Loucy (cell line): ENCODE data around the gene KCNK3.

Experiments
- H2AFZ ChIP-seq: fragments of 200-600 bp; sonication (generic); 2 replicates; pipeline ENCODE4 v1.6.0; 2016; ENCODE audit warnings: antibody characterized with exemption, mild to moderate bottlenecking, low read length, moderate library complexity
- H3F3A ChIP-seq: fragments of 200-600 bp; 2 replicates; pipeline ENCODE4 v1.6.0; 2016; ENCODE audit warnings: antibody characterized with exemption, low read depth, mild to moderate bottlenecking
- H3K27me3 ChIP-seq: fragments of 200-600 bp; sonication (generic); 2 replicates; pipeline ENCODE4 v1.6.1; 2014; ENCODE audit warnings: low read length, mild to moderate bottlenecking; ENCODE audit not compliant: insufficient read depth, poor library complexity, severe bottlenecking
- H3K36me3 ChIP-seq: fragments of 200-600 bp; sonication (generic); 2 replicates; pipeline ENCODE4 v1.6.1; 2016; ENCODE audit warnings: low read length; ENCODE audit not compliant: insufficient read depth
- H3K4me1 ChIP-seq: fragments of 200-600 bp; sonication (generic); 2 replicates; pipeline ENCODE4 v1.5.1; 2014; ENCODE audit warnings: low read length, mild to moderate bottlenecking; ENCODE audit not compliant: insufficient read depth, poor library complexity, severe bottlenecking
- H3K4me2 ChIP-seq: fragments of 200-600 bp; sonication (generic); 2 replicates; pipeline ENCODE4 v1.6.0; 2014; ENCODE audit warnings: antibody characterized with exemption, low read length, low read depth, mild to moderate bottlenecking; ENCODE audit not compliant: poor library complexity, severe bottlenecking
- H3K4me3 ChIP-seq: fragments of 200-600 bp; sonication (generic); 2 replicates; pipeline ENCODE4 v1.5.1; 2014; ENCODE audit warnings: low read length, mild to moderate bottlenecking, mixed read lengths; ENCODE audit not compliant: poor library complexity, severe bottlenecking
- H3K79me2 ChIP-seq: fragments of 200-600 bp; sonication (generic); 2 replicates; pipeline ENCODE4 v1.6.1; 2014; ENCODE audit warnings: low read length; ENCODE audit not compliant: insufficient read depth
- H3K9ac ChIP-seq: fragments of 200-600 bp; sonication (generic); 2 replicates; pipeline ENCODE4 v1.6.0; 2014; ENCODE audit warnings: mild to moderate bottlenecking, low read depth, low read length, moderate library complexity; ENCODE audit not compliant: poor library complexity, severe bottlenecking
- H3K9me2 ChIP-seq: fragments of 200-600 bp; sonication (generic); replicated peaks from 2 replicates; pipeline ENCODE4 v1.6.1; 2016; ENCODE audit warnings: low read depth, low read length, mixed read lengths
- H3K9me3 ChIP-seq: fragments of 200-600 bp; sonication (generic); 2 replicates; pipeline ENCODE4 v1.6.1; 2014; ENCODE audit warnings: mild to moderate bottlenecking, antibody characterized with exemption, low read length, low read depth; ENCODE audit not compliant: insufficient read depth
- H4K20me1 ChIP-seq: fragments of 200-600 bp; sonication (generic); 2 replicates; pipeline ENCODE4 v1.6.0; 2014; ENCODE audit warnings: antibody characterized with exemption, low read length, mild to moderate bottlenecking; ENCODE audit not compliant: insufficient read depth, poor library complexity, severe bottlenecking
- EZH2phosphoT487 ChIP-seq: fragments of 200-600 bp; IDR thresholded peaks from 2 replicates; pipeline ENCODE4 v1.6.1; 2018; ENCODE audit warnings: antibody characterized with exemption, mild to moderate bottlenecking, moderate library complexity, borderline replicate concordance
- TF ChIP-seq, protein P1 (sequence below): fragments of 200-600 bp; sonication (generic); conservative IDR thresholded peaks from 2 replicates; pipeline ENCODE4 v1.5.1; 2014; ENCODE audit warnings: mild to moderate bottlenecking, antibody characterized with exemption, low read length

KCNK3 gene

DNA sequence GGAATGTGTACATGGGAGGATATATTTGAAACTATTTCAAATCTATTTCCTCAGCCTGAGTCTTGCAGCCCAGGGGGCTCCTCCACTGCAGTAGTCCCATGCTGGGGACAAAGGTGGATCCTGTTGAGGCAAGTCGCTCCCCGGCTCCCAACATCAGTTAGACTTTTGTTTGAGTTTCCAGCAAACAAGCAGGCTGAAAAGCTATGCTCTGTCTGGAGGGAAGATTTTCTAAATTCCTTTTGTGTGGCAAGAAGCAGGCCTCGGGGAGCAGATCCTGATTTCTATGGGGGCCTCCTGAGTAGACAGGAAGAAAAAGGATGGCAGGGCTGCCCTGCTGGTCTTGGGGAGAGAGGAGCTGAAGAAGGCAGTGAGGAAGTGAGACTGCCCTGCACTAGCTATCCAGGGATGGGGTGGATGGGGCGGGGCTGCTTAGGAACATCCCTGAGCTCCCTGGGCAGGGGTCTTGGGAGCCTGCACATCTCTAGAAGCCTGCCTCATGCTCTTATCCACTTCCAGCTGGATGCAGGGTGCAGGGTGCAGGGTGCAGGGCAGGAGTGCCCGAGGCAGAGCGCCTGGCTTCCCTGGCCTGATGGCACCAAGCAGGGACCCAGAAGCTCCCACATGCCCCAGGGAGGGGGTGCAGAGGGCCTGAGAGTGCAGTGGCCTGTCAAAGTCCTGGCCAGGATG lies 45.4 kb upstream of the KCNK3 start:
- Histone ChIP-seq H3K27me3 (no peaks in the 10 kb centered on the region), H3F3A (no peaks in the 10 kb centered on the region), H4K20me1 (no peaks in the 10 kb centered on the region), H3K79me2 (no peaks in the 10 kb centered on the region), H3K9me3 (no peaks in the 10 kb centered on the region), H3K4me3 (no peak overlapping the region), H2AFZ (no peak overlapping the region), H3K9me2 (no peaks in the 10 kb centered on the region), H3K4me1 (no peaks in the 10 kb centered on the region), H3K4me2 (no peak overlapping the region), H3K36me3 (no peaks in the 10 kb centered on the region), H3K9ac (no peak overlapping the region)
- TF ChIP-seq, protein P1, sequence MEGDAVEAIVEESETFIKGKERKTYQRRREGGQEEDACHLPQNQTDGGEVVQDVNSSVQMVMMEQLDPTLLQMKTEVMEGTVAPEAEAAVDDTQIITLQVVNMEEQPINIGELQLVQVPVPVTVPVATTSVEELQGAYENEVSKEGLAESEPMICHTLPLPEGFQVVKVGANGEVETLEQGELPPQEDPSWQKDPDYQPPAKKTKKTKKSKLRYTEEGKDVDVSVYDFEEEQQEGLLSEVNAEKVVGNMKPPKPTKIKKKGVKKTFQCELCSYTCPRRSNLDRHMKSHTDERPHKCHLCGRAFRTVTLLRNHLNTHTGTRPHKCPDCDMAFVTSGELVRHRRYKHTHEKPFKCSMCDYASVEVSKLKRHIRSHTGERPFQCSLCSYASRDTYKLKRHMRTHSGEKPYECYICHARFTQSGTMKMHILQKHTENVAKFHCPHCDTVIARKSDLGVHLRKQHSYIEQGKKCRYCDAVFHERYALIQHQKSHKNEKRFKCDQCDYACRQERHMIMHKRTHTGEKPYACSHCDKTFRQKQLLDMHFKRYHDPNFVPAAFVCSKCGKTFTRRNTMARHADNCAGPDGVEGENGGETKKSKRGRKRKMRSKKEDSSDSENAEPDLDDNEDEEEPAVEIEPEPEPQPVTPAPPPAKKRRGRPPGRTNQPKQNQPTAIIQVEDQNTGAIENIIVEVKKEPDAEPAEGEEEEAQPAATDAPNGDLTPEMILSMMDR, result no peak
- TF ChIP-seq EZH2phosphoT487, result no peak

DNA sequence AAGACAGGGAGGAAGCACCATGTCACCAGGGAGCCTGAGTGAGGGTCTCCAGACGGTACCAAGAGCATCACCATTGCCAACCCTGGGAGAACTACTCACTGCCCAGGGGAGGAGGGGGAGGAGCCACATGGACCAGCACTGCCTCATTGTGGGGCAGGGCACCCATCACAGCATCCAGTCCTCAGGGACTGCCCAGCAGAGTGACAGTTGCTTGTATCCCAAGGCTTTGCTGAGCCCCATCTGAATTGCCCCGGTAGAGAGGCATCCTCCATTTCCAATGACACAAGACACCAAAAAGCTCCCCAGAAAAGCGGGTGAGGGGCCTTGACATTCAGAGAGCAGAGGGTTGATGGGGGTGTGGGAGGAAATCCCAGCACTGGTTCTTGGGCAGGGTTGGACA lies 44.5 kb upstream of the KCNK3 start:
- no peak overlapping the region for H3K4me2 ChIP-seq
- no peaks in the 10 kb centered on the region for H3K4me1 ChIP-seq
- TF ChIP-seq EZH2phosphoT487, result no peak
- TF ChIP-seq, protein P1, result no peak

DNA sequence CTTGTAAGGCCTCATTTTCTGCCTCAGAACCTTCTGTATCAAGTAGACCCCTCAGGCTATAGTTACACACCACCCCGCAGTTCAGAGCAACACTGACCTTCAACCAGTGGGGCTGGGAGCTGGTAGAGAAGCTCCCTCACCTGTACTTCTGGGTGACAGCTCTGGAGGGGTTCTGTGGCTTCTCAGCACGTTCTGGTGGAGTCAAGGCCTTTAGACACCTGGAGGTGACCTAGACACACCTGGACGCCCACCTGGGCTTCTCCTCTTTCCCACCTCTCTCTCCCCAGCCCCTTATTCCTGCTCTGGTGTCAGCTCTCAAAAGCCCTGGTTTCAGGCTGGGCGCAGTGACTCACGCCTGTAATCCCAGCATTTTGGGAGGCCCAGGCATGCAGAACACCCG lies 44.0 kb upstream of the KCNK3 start:
- Histone ChIP-seq H3K36me3 (no peaks in the 10 kb centered on the region), H4K20me1 (no peaks in the 10 kb centered on the region), H3K79me2 (no peaks in the 10 kb centered on the region), H3K4me2 (no peak overlapping the region), H3K4me1 (no peaks in the 10 kb centered on the region), H3K9me2 (no peaks in the 10 kb centered on the region), H3K9ac (no peak overlapping the region), H3K9me3 (no peaks in the 10 kb centered on the region), H3F3A (no peaks in the 10 kb centered on the region), H3K27me3 (no peaks in the 10 kb centered on the region), H2AFZ (no peak overlapping the region), H3K4me3 (no peak overlapping the region)
- no peak for TF ChIP-seq EZH2phosphoT487
- TF ChIP-seq, protein P1, result no peak

More for the DNA sequence above, 44.5 kb upstream of the KCNK3 start:
- no peaks in the 10 kb centered on the region for H3F3A ChIP-seq
- H3K27me3 ChIP-seq, result no peaks in the 10 kb centered on the region
- no peak overlapping the region for H3K4me3 ChIP-seq
- no peaks in the 10 kb centered on the region for H3K36me3 ChIP-seq
- H2AFZ ChIP-seq, result no peak overlapping the region
- no peak overlapping the region for H3K9ac ChIP-seq
- H3K9me3 ChIP-seq, result no peaks in the 10 kb centered on the region
- H3K9me2 ChIP-seq, result no peaks in the 10 kb centered on the region
- no peaks in the 10 kb centered on the region for H3K79me2 ChIP-seq
- no peaks in the 10 kb centered on the region for H4K20me1 ChIP-seq
